Measurements from ENCODE around the gene CEMIP.

DNA sequence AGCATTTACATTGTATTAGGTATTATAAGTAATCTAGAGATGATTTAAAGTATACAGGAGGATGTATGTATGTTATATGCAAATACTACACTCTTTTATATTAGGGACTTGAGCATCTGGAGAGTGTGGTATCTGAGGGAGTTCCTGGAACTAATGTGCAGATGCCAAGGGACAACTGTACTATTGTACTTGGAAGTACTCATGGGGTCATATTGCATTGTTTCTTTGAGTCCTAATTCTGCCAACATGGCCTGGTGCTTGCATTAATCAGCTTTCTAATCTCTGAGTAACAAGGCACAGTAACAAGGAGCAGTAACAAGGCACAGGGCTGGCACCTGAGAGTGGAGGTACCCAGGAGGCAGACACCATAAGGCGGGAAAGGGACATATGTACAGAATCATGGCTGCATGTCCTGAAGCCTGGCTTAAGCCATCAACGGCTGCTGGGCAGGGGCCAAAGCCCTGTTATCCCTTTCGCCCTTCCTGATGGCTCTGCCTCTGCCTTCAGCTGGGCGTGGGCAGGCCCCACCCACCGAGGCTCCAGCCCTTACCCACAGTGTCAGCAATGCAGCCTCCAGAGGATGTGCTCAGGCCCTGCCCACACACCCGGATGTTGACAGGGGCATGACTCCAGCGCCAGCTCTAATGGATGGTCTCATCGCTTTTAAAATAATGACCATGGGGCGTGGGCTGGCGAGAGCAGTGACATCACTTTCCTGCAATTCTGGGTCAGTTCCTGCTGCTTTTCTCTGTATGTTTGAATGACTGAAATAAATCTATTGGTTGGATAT is 22.9 kb downstream of the CEMIP start:
- TF ChIP-seq EP300 (IDR thresholded peaks at IDR 0.05): no peak
- TF ChIP-seq, protein P1, sequence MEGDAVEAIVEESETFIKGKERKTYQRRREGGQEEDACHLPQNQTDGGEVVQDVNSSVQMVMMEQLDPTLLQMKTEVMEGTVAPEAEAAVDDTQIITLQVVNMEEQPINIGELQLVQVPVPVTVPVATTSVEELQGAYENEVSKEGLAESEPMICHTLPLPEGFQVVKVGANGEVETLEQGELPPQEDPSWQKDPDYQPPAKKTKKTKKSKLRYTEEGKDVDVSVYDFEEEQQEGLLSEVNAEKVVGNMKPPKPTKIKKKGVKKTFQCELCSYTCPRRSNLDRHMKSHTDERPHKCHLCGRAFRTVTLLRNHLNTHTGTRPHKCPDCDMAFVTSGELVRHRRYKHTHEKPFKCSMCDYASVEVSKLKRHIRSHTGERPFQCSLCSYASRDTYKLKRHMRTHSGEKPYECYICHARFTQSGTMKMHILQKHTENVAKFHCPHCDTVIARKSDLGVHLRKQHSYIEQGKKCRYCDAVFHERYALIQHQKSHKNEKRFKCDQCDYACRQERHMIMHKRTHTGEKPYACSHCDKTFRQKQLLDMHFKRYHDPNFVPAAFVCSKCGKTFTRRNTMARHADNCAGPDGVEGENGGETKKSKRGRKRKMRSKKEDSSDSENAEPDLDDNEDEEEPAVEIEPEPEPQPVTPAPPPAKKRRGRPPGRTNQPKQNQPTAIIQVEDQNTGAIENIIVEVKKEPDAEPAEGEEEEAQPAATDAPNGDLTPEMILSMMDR (IDR thresholded peaks at IDR 0.05): no peak
